KBM-7 (cell line): Measurements from ENCODE around the gene OPA1.

ENCODE experiments used
- DNase-seq: peaks from one replicate; pipeline ENCODE4 v3.0.0-alpha.2; 2015
- in situ Hi-C: fragments of 300-500 bp; cut with MboI; formaldehyde crosslinking; loops from 2 replicates; pipeline ENCODE4 v1.14.3; 2020; ENCODE audit warnings: low sequenced_read_pairs, low pct_unique_long_range_greater_than_20kb, mixed read lengths

Gene OPA1

GRCh38 chr3:193728429-193729087, 135.6 kb downstream of the OPA1 start:
- in situ Hi-C loops: no loop called here

GRCh38 chr3:193729088-193729465, 136.1 kb downstream of the OPA1 start:
- in situ Hi-C loops: no loop called here
- no peak for DNase-seq

More at GRCh38 chr3:193728429-193729087, 135.6 kb downstream of the OPA1 start:
- no peak for DNase-seq

- in situ Hi-C loops: no loop called here
- no peak for DNase-seq
These were observed 136.6 kb downstream of the OPA1 start for GRCh38 chr3:193729601-193730000.

- in situ Hi-C loops: no loop called here
- no peak for DNase-seq
These were observed 137.5 kb downstream of the OPA1 start for GRCh38 chr3:193730511-193730910.

- in situ Hi-C loops: no loop called here
- DNase-seq: no peak
These were observed 138.0 kb downstream of the OPA1 start for GRCh38 chr3:193730976-193731375.

- in situ Hi-C loops: no loop called here
These were observed 138.6 kb downstream of the OPA1 start for GRCh38 chr3:193731656-193732055.

GRCh38 chr3:193732391-193732790, 139.4 kb downstream of the OPA1 start:
- in situ Hi-C loops: no loop called here
- DNase-seq: no peak

More at GRCh38 chr3:193731656-193732055, 138.6 kb downstream of the OPA1 start:
- no peak for DNase-seq

- DNase-seq: no peak
- in situ Hi-C loops: no loop called here
These were observed 139.8 kb downstream of the OPA1 start for GRCh38 chr3:193732827-193733226.

GRCh38 chr3:193734737-193735366, 141.8 kb downstream of the OPA1 start:
- DNase-seq: no peak
- in situ Hi-C loops: no loop called here

- DNase-seq: no peak
- in situ Hi-C loops: no loop called here
These were observed 142.8 kb downstream of the OPA1 start for GRCh38 chr3:193735850-193736249.

- no peak for DNase-seq
- in situ Hi-C loops: no loop called here
These were observed 143.6 kb downstream of the OPA1 start for GRCh38 chr3:193736616-193737015.

GRCh38 chr3:193737191-193737751, 144.3 kb downstream of the OPA1 start:
- DNase-seq: no peak
- in situ Hi-C loops: no loop called here

GRCh38 chr3:193742628-193743027, 149.6 kb downstream of the OPA1 start:
- in situ Hi-C loops: no loop called here

GRCh38 chr3:193743702-193744047, 150.7 kb downstream of the OPA1 start:
- DNase-seq: peak; percentile 5
- in situ Hi-C loops: no loop called here

More at GRCh38 chr3:193742628-193743027, 149.6 kb downstream of the OPA1 start:
- DNase-seq: no peak

- no peak for DNase-seq
These were observed 151.2 kb downstream of the OPA1 start for GRCh38 chr3:193744048-193744821.

GRCh38 chr3:193744822-193745684, 152.0 kb downstream of the OPA1 start:
- in situ Hi-C loops: no loop called here
- no peak for DNase-seq

More at GRCh38 chr3:193744048-193744821, 151.2 kb downstream of the OPA1 start:
- in situ Hi-C loops: no loop called here

GRCh38 chr3:193746832-193747231, 153.8 kb downstream of the OPA1 start:
- in situ Hi-C loops: no loop called here
- no peak for DNase-seq
